Measurements from ENCODE around the gene KMT2E. TPM values are rescaled to one million over a fixed set of nuclear protein-coding genes. Genes with fewer than 3 reads are reported as not detected.
"Not testable (repeated sequence)": the region's sequence is repeated elsewhere in the genome, so short reads cannot be mapped to it uniquely, and the experiment has no call there.

KMT2E gene
- polyA plus RNA-seq, 3 donors from 2014 or later, result 74.3 to 234 (median 114) TPM

GRCh38 chr7:105028941-105029340 is 14.9 kb downstream of the KMT2E start:
- not testable (repeated sequence) for DNase-seq; H3K27me3 Mint-ChIP-seq (ENCODE audit: low read depth in 3 of 3); H3K36me3 Mint-ChIP-seq; H3K9me3 Mint-ChIP-seq
- Mint-ChIP-seq H3K27ac (peak overlapping the region in 5 of 6 donors; percentile 10 to 54 (median 31)), H3K4me1 (peaks cover 84 to 86% of the 10 kb centered on the region in 2 donors), H3K4me3 (peak overlapping the region in 1 of 5 donors; percentile 15)

GRCh38 chr7:105030447-105030846 is 16.4 kb downstream of the KMT2E start:
- no peaks in the 10 kb centered on the region for H3K36me3 Mint-ChIP-seq
- peak overlapping the region; percentile 4 to 75 (median 34) for H3K27ac Mint-ChIP-seq
- H3K27me3 Mint-ChIP-seq (ENCODE audit: low read depth in 3 of 3), result peaks cover 0 to 7% (median 5%) of the 10 kb centered on the region in 3 donors

DNA sequence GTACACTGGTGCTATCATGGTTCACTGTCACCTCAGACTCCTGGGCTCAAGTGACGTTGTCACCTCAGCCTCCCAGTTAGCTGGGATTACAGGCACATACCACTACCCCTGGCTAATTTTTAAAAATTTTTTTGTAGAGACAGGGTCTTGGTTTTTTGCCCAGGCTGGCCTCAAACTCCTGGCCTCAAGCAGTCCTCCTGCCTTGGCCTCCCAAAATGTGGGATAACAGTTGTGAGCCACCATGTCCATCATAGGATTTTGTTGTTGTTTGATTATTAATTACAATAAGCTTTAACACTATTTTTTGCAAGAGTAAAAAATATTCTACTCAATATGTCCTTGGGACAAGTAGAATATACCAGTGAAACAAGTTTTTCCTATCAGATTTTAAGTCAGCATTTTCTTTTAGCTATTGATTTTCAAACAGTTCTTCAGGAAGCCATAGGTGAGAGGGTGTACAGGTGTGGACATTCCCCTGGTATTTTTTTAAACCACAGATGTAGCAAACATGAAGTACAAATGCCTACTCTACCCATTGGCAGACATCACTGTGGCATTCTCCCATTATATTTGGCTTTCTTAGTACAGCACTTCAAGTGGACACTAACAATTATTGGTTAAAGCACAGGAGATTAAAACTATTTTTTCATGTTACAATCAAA is 18.7 kb downstream of the KMT2E start:
- H3K27me3 Mint-ChIP-seq (ENCODE audit: low read depth in 3 of 3), result peaks cover 0 to 9% (median 9%) of the 10 kb centered on the region in 3 donors

More at GRCh38 chr7:105030447-105030846, 16.4 kb downstream of the KMT2E start:
- no peak for DNase-seq
- Mint-ChIP-seq H3K4me3 (peak overlapping the region in 4 of 5 donors; percentile 3 to 50 (median 14)), H3K9me3 (no peaks in the 10 kb centered on the region), H3K4me1 (peaks cover 79 to 80% of the 10 kb centered on the region in 2 donors)

DNA sequence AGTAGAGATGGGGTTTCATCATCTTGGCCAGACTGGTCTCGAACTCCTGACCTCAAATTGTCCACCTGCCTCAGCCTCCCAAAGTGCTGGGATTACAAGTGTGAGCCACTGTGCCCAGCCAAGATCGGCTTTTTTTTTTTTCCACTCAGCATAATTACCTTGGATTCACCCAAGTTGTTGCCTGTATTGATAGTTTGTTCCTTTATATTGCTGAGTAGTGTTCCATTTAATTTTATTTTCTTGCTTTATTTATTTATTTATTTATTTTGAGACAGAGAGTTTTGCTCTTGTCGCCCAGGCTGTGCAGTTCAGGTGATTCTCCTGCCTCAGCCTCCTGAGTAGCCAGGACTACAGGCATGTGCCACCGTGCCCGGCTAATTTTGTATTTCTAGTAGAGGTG is 21.3 kb downstream of the KMT2E start:
- Mint-ChIP-seq H3K9me3 (no peaks in the 10 kb centered on the region), H3K27ac (peak overlapping the region in 5 of 6 donors; percentile 54 to 80 (median 77)), H3K27me3 (ENCODE audit: low read depth in 3 of 3) (peaks cover 0 to 10% (median 8%) of the 10 kb centered on the region in 3 donors), H3K4me1 (peaks cover 67 to 78% of the 10 kb centered on the region in 2 donors), H3K4me3 (peak overlapping the region in 1 of 5 donors; percentile 38), H3K36me3 (no peaks in the 10 kb centered on the region)
- no peak for DNase-seq

More for the DNA sequence above, 18.7 kb downstream of the KMT2E start:
- Mint-ChIP-seq H3K27ac (peak overlapping the region; percentile 50 to 83 (median 66)), H3K36me3 (no peaks in the 10 kb centered on the region), H3K4me1 (peaks cover 75 to 78% of the 10 kb centered on the region in 2 donors), H3K4me3 (peak overlapping the region in 1 of 5 donors; percentile 29), H3K9me3 (no peaks in the 10 kb centered on the region)
- DNase-seq, result no peak

GRCh38 chr7:105036217-105037168 is 22.5 kb downstream of the KMT2E start:
- peaks cover 0 to 12% (median 8%) of the 10 kb centered on the region in 3 donors for H3K27me3 Mint-ChIP-seq (ENCODE audit: low read depth in 3 of 3)
- H3K4me3 Mint-ChIP-seq, result peak overlapping the region; percentile 12 to 71 (median 38)
- H3K4me1 Mint-ChIP-seq, result peaks cover 63 to 78% of the 10 kb centered on the region in 2 donors
- peaks cover 0 to 2% (median 0%) of the 10 kb centered on the region in 3 donors for H3K36me3 Mint-ChIP-seq
- DNase-seq, result no peak
- no peaks in the 10 kb centered on the region for H3K9me3 Mint-ChIP-seq
- peak overlapping the region; percentile 54 to 80 (median 75) for H3K27ac Mint-ChIP-seq

GRCh38 chr7:105037319-105037718 is 23.3 kb downstream of the KMT2E start:
- peaks cover 0 to 2% (median 0%) of the 10 kb centered on the region in 3 donors for H3K36me3 Mint-ChIP-seq
- H3K4me3 Mint-ChIP-seq, result peak overlapping the region in 4 of 5 donors; percentile 12 to 57 (median 28)
- peak overlapping the region; percentile 34 to 71 (median 62) for H3K27ac Mint-ChIP-seq
- DNase-seq, result no peak
- peaks cover 0 to 12% (median 3%) of the 10 kb centered on the region in 3 donors for H3K27me3 Mint-ChIP-seq (ENCODE audit: low read depth in 3 of 3)
- H3K4me1 Mint-ChIP-seq, result peaks cover 59 to 84% of the 10 kb centered on the region in 2 donors
- H3K9me3 Mint-ChIP-seq, result no peaks in the 10 kb centered on the region

DNA sequence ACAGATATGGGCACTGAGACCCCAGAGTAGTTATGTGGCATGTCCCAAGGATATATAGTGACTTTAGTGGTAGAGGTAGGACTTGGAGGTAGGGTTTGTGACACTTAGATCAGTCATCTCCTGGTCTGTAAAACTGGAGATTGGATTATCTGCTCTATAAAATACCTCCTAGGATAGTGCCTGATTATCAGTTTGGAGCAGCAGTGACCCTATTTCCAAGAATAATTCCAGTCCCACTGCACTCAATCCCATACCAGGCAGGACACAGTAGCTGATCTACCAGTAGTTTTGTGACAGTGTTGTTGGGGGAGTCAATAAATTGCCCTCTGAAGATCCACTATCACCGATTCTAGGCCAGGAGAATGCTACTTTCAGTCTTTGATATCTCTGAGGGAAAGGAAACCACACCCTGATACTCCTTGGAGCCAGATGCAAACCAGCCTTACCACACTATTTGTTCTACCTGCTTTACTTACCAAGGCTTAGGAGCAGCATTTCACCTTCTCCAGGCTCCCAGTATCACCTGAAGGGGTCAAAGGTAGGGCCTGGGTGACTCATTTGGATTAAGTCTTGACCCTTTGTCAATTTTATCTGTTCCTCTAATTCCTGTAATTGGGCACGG is 30.6 kb downstream of the KMT2E start:
- Mint-ChIP-seq H3K9me3 (no peaks in the 10 kb centered on the region), H3K36me3 (peaks cover 0 to 11% (median 7%) of the 10 kb centered on the region in 3 donors), H3K27me3 (ENCODE audit: low read depth in 3 of 3) (peaks cover 0 to 5% (median 3%) of the 10 kb centered on the region in 3 donors), H3K27ac (peak overlapping the region; percentile 12 to 72 (median 50)), H3K4me3 (no peak overlapping the region), H3K4me1 (peaks cover 27 to 60% of the 10 kb centered on the region in 2 donors)
- no peak for DNase-seq

DNA sequence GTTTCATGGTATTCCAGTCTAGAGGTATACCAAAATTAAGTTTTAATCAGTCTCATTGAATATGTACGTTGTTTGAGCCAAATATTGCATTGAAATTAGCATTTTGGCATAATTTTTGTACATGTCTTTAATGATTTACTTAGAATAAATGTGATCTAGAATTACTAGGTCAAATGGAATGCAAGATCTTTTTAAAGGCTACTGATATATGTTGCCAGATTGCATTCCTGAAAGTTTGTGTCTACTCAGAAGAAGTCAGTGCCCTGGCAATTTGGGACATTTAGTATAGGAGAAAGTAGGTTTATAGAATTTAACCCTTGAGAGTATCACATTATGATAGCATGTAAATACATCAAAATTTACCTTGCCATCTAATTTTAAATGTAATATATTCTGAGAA is 32.4 kb downstream of the KMT2E start:
- Mint-ChIP-seq H3K9me3 (no peaks in the 10 kb centered on the region), H3K27me3 (ENCODE audit: low read depth in 3 of 3) (peaks cover 0 to 8% (median 6%) of the 10 kb centered on the region in 3 donors), H3K27ac (peak overlapping the region in 3 of 6 donors; percentile 3 to 62 (median 48)), H3K4me1 (peaks cover 35 to 63% of the 10 kb centered on the region in 2 donors), H3K4me3 (no peak overlapping the region), H3K36me3 (peaks cover 0 to 23% (median 9%) of the 10 kb centered on the region in 3 donors)
- DNase-seq, result no peak

DNA sequence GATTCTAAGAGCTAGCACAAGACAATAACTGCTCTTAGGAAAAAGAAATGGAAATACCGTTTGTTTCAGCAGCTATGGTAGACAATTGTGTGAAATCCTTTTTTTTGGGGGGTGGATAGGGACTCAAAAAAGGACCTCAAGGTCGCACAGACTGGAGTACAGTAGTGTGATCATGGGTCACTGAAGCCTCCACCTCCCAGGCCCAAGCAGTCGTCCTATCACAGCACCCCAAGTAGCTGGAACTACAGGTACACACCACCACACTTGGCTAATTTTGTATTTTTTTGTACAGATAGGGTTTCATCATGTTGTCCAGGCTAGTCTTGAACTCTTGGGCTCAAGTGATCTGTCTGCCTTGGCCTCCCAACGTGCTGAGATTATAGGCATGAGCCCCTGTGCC is 33.9 kb downstream of the KMT2E start:
- Mint-ChIP-seq H3K36me3 (peaks cover 0 to 29% (median 12%) of the 10 kb centered on the region in 3 donors), H3K4me3 (no peak overlapping the region), H3K9me3 (no peaks in the 10 kb centered on the region), H3K27me3 (ENCODE audit: low read depth in 3 of 3) (peaks cover 0 to 14% (median 7%) of the 10 kb centered on the region in 3 donors), H3K27ac (peak overlapping the region in 2 of 6 donors; percentile 17 to 33), H3K4me1 (peaks cover 41 to 70% of the 10 kb centered on the region in 2 donors)
- no peak for DNase-seq

- peaks cover 47 to 80% of the 10 kb centered on the region in 2 donors for H3K4me1 Mint-ChIP-seq
- H3K4me3 Mint-ChIP-seq, result no peak overlapping the region
Observed at GRCh38 chr7:105050493-105050892, 36.5 kb downstream of the KMT2E start.

DNA sequence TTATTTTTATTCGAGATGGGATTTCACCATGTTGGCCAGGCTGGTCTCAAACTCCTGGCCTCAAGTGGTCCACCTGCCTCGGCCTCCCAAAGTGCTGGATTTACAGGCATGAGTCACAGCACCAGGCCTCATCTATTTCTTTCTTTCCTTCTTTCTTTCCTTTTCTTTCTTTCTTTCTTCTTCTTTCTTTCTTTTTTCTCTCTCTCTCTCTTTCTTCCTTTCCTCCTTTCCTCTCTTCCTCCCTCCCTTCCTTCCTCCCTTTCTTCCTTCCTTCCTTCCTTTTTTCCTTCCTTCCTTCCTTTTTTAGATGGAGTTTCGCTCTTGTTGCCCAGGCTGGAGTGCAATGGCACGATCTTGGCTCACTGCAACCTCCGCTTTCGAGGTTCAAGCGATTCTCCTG is 36.9 kb downstream of the KMT2E start:
- H3K4me3 Mint-ChIP-seq, result peak overlapping the region in 1 of 5 donors; percentile 38
- H3K36me3 Mint-ChIP-seq, result peaks cover 0 to 26% (median 11%) of the 10 kb centered on the region in 3 donors
- not testable (repeated sequence) for H3K9me3 Mint-ChIP-seq, DNase-seq
- H3K27ac Mint-ChIP-seq, result peak overlapping the region; percentile 67 to 85 (median 75)
- peaks cover 50 to 80% of the 10 kb centered on the region in 2 donors for H3K4me1 Mint-ChIP-seq
- peaks cover 2 to 10% (median 7%) of the 10 kb centered on the region in 3 donors for H3K27me3 Mint-ChIP-seq (ENCODE audit: low read depth in 3 of 3)

More at GRCh38 chr7:105050493-105050892, 36.5 kb downstream of the KMT2E start:
- Mint-ChIP-seq H3K27me3 (ENCODE audit: low read depth in 3 of 3) (peaks cover 2 to 10% (median 7%) of the 10 kb centered on the region in 3 donors), H3K36me3 (peaks cover 0 to 24% (median 11%) of the 10 kb centered on the region in 3 donors), H3K9me3 (no peaks in the 10 kb centered on the region), H3K27ac (peak overlapping the region; percentile 65 to 87 (median 82))
- no peak for DNase-seq

GRCh38 chr7:105055084-105055483 is 41.1 kb downstream of the KMT2E start:
- no peak for DNase-seq
- H3K9me3 Mint-ChIP-seq, result no peaks in the 10 kb centered on the region
- peaks cover 2 to 10% (median 4%) of the 10 kb centered on the region in 3 donors for H3K27me3 Mint-ChIP-seq (ENCODE audit: low read depth in 3 of 3)
- peaks cover 72 to 96% of the 10 kb centered on the region in 2 donors for H3K4me1 Mint-ChIP-seq
- peak overlapping the region in 5 of 6 donors; percentile 45 to 76 (median 49) for H3K27ac Mint-ChIP-seq
- H3K4me3 Mint-ChIP-seq, result no peak overlapping the region
- H3K36me3 Mint-ChIP-seq, result peaks cover 0 to 18% (median 11%) of the 10 kb centered on the region in 3 donors

DNA sequence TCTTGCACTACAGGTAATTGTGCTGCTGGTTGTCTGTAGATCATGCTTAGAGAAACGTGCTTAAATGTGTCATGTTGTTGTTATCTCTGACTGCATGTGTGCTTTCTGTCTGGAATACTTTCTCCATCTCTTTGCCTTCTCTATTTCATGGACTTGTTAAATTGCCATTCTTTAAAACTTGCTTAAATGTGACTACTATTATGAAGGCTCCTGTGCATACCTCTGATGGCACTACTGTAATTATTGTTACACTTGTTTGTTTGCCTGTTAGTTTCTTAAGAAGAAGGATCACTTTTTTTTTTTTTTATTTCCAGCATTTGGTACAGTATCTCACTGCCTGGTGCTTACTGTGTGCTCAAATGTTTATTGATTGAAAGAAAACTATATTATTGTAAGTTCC is 41.6 kb downstream of the KMT2E start:
- peaks cover 72 to 96% of the 10 kb centered on the region in 2 donors for H3K4me1 Mint-ChIP-seq
- peaks cover 2 to 13% (median 4%) of the 10 kb centered on the region in 3 donors for H3K27me3 Mint-ChIP-seq (ENCODE audit: low read depth in 3 of 3)
- peak overlapping the region; percentile 49 to 84 (median 70) for H3K27ac Mint-ChIP-seq
- H3K4me3 Mint-ChIP-seq, result no peak overlapping the region
- no peaks in the 10 kb centered on the region for H3K9me3 Mint-ChIP-seq
- H3K36me3 Mint-ChIP-seq, result peaks cover 0 to 13% (median 7%) of the 10 kb centered on the region in 3 donors
- no peak for DNase-seq
